Measurements from ENCODE around the gene CEACAM18.
"Not testable (repeated sequence)": the region's sequence is repeated elsewhere in the genome, so short reads cannot be mapped to it uniquely, and the experiment has no call there.

Gene CEACAM18

GRCh38 chr19:51488491-51488890 is 10.2 kb downstream of the CEACAM18 start:
- in situ Hi-C loops (cut with MboI; ENCODE audit: low sequenced_read_pairs) = no loop called here

GRCh38 chr19:51489113-51489512 is 10.8 kb downstream of the CEACAM18 start:
- in situ Hi-C loops (cut with MboI; ENCODE audit: low sequenced_read_pairs) = no loop called here

DNA sequence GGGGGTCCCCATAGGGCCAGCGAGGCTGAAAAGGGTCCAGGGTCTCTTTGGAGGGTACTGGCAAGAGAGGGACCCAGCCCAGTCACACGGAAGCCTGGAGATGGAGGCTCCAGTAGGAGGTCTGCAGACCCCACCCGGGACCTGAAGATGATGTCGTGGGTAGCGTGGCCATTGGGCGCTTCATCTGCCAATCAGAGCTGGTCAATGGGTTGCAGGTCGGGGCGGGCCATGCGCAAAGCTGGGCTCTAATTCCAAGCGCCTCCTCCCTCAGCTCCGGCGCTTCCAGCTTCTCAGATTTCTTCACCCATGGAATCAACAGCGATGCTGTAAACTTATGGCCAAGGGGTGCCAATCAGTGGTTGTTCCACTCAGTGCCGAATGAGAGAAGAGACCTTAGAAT is 12.3 kb downstream of the CEACAM18 start:
- in situ Hi-C loops (cut with MboI; ENCODE audit: low sequenced_read_pairs) = no loop called here

DNA sequence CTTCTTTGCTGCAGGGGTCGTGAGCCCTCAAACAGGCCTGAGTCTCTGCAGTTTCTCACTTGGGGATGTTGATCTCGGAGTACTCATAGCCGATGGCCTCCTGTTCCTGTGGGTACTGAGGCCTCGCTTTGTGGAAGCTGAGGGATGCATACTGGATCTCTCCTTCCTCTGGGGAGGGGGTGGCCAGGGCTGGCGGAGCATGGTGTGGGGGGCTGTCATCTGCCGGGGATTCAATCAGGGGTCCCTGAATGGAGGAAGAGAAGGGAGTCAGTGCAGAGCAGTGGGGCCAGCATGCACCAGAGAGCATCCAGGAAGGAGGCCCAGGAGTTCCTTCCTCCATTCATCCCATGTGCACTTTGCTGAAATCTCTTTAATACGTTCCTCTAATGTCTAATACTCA is 13.2 kb downstream of the CEACAM18 start:
- in situ Hi-C loops (cut with MboI; ENCODE audit: low sequenced_read_pairs) = no loop called here

- in situ Hi-C loops (cut with MboI; ENCODE audit: low sequenced_read_pairs) = no loop called here
These were observed 15.4 kb downstream of the CEACAM18 start for GRCh38 chr19:51493776-51494175.

GRCh38 chr19:51497666-51498065 is 19.3 kb downstream of the CEACAM18 start:
- in situ Hi-C loops (cut with MboI; ENCODE audit: low sequenced_read_pairs) = no loop called here

- in situ Hi-C loops (cut with MboI; ENCODE audit: low sequenced_read_pairs) = not testable (repeated sequence)
These were observed 22.6 kb downstream of the CEACAM18 start for GRCh38 chr19:51500931-51501330.

- in situ Hi-C loops (cut with MboI; ENCODE audit: low sequenced_read_pairs) = no loop called here
These were observed 23.4 kb downstream of the CEACAM18 start, which contains the start of gene SIGLEC12 for GRCh38 chr19:51501594-51502263. SIGLEC12 (minus strand) TSS chr19:51501800; CDS start chr19:51501733, 67 bp downstream.

GRCh38 chr19:51503286-51503817 is 25.0 kb downstream of the CEACAM18 start:
- in situ Hi-C loops (cut with MboI; ENCODE audit: low sequenced_read_pairs) = no loop called here

DNA sequence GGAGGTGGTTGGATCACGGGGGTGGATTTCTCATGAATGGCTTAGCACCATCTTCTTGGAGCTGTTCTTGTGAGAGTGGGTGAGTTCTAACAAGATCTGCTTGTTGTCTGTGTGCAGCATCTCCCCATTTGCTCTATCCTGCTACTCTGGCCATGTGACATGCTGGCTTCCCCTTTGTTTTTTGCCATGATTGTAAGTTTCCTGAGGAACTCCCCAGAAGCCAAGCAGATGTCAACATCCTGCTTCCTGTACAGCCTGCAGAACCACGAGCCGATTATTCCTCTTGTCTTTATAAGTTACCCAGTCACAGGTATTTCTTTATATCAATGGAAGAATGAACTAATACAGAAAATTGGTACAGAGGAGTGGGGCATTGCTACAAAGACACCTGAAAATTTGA is 25.6 kb downstream of the CEACAM18 start:
- in situ Hi-C loops (cut with MboI; ENCODE audit: low sequenced_read_pairs) = no loop called here

GRCh38 chr19:51505904-51506303 is 27.6 kb downstream of the CEACAM18 start:
- in situ Hi-C loops (cut with MboI; ENCODE audit: low sequenced_read_pairs) = no loop called here

- in situ Hi-C loops (cut with MboI; ENCODE audit: low sequenced_read_pairs) = no loop called here
These were observed 28.9 kb downstream of the CEACAM18 start for GRCh38 chr19:51507192-51507591.

DNA sequence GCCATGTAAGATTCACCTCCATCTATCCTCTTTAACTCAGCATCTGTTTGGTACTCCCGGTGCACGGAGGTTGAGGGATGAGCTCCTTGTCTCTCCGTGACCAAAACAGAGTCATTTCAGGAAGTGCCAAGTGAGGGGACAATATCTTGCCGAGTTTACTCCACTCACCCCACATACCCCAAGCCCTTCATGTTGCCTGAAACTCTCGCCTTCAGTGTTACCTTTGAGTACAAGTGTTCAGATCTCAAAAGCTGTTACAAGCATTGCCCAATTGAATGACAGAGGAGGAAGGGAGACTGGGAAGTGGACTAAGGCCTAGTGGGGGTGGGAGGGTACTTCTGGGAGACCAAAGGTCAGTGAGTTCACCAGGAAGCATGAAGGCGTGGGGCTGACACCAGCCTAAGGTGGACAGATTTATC is 29.3 kb downstream of the CEACAM18 start:
- in situ Hi-C loops (cut with MboI; ENCODE audit: low sequenced_read_pairs) = no loop called here

DNA sequence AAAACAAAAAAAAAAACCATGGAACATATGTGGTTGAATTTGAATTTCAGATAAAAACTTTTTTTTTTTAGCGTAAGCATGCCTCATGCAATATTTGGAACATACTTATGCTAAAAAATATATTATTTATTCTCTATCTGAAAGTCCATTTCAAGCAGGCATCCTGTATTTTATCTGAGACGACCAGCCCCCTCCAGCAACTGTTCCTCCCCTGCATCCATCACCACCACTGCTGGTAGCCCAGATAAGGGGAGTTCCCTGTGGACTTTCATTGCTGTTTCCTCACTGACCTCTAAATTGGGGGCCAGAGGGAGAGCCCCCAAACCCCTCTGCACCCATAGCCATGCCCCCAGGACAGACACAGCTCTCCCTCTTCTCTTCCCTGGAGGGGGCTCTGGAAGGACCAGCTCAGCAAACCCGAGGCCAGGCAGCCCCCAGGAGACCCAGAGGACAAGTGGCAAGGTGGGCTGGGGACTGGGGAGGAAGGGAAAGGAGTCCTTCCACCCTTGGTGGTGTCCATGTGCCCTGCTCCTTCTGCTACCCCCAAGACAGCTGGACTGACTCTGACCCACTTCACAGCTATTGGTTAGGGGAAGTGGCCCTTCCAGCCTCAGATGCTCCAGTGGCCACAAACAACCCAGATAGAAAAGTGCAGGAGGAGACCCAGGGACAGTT is 29.9 kb downstream of the CEACAM18 start:
- in situ Hi-C loops (cut with MboI; ENCODE audit: low sequenced_read_pairs) = no loop called here

DNA sequence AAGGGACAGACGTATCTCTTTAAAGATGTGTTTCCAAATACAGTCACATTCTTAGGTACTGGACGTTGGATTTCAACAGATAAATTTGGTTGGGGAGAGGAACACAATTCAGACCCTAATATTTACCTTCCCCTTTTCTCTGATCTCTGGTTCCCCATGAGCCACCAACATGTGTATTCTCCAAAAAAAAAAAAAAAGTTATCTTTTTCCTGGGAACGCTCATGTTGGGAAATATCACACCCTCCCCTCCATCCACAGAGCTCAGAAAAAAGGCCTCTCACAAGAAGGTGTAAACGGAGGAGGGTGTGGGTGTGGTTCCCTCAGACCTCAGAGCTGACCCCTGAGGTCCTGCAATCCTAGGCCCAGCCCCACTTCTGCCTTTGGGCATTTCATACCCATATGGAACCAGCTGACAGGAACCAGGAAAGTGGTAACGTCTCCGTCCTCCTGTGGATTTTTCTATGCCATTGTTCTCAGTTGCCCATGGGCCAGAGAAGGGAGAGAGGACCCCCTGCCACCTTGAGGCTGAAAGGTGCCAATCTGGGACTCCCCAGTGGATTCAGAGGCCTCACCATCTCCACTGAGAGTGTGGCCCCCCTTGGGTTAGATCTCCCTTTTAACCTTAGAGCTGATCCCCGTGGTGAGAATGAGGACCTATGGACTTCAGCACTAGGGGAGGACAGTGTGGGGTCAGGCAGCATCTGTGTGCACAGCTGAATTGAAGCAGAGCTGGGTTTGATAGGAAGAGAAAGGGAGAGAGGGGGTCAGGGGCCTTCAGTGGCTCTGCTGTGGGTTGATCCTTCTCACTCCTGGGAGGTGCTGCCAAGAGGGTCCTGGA is 31.7 kb downstream of the CEACAM18 start:
- in situ Hi-C loops (cut with MboI; ENCODE audit: low sequenced_read_pairs) = no loop called here

- in situ Hi-C loops (cut with MboI; ENCODE audit: low sequenced_read_pairs) = no loop called here
These were observed 33.0 kb downstream of the CEACAM18 start for GRCh38 chr19:51511353-51511752.

- in situ Hi-C loops (cut with MboI; ENCODE audit: low sequenced_read_pairs) = no loop called here
These were observed 35.6 kb downstream of the CEACAM18 start for GRCh38 chr19:51513968-51514367.

- in situ Hi-C loops (cut with MboI; ENCODE audit: low sequenced_read_pairs) = no loop called here
These were observed 36.6 kb downstream of the CEACAM18 start for GRCh38 chr19:51514866-51515481.

- in situ Hi-C loops (cut with MboI; ENCODE audit: low sequenced_read_pairs) = no loop called here
These were observed 42.4 kb downstream of the CEACAM18 start for GRCh38 chr19:51520728-51521127.

GRCh38 chr19:51521357-51521756 is 43.0 kb downstream of the CEACAM18 start:
- in situ Hi-C loops (cut with MboI; ENCODE audit: low sequenced_read_pairs) = no loop called here

GRCh38 chr19:51521781-51522180 is 43.4 kb downstream of the CEACAM18 start:
- in situ Hi-C loops (cut with MboI; ENCODE audit: low sequenced_read_pairs) = no loop called here
